Measurements from ENCODE around the gene DENND6B. TPM values are rescaled to one million over a fixed set of nuclear protein-coding genes. Genes with fewer than 3 reads are reported as not detected.
"Not testable (repeated sequence)": the region's sequence is repeated elsewhere in the genome, so short reads cannot be mapped to it uniquely, and the experiment has no call there.

DENND6B gene
- total RNA-seq, 6 donors from 2014 or later, result 9.5 to 24.1 (median 12.7) TPM

DNA sequence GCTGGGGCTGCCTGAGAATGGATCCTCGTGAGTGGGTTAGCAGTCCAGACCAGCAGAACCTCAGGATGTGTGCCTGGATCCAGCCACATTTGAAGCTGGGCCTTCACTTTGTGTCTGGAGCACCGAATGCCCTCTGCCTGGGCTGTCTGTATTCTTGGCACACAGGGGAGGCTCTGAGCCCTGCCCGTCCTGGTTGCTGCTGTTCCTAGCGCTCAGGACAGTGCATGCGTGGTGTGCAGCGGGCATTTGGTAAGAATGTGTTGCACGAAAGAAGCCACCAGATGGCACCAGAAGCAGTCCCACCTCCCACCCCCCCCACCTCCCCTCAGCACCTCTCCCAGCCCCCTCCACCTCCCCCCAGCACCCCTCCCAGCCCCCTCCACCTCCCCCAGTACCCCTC lies 52.5 kb downstream of the DENND6B start:
- H3K4me1 ChIP-seq, result peaks cover 27 to 52% (median 31%) of the 10 kb centered on the region in 4 donors
- peaks cover 18 to 48% (median 44%) of the 10 kb centered on the region in 4 donors for H3K36me3 ChIP-seq
- no peak overlapping the region for H3K27ac ChIP-seq
- DNase-seq, result no peak
- no peaks in the 10 kb centered on the region for H3K9me3 ChIP-seq
- no peak overlapping the region for H3K4me3 ChIP-seq
- peaks cover 0 to 10% (median 2%) of the 10 kb centered on the region in 4 donors for H3K27me3 ChIP-seq
- TF ChIP-seq, protein P1, sequence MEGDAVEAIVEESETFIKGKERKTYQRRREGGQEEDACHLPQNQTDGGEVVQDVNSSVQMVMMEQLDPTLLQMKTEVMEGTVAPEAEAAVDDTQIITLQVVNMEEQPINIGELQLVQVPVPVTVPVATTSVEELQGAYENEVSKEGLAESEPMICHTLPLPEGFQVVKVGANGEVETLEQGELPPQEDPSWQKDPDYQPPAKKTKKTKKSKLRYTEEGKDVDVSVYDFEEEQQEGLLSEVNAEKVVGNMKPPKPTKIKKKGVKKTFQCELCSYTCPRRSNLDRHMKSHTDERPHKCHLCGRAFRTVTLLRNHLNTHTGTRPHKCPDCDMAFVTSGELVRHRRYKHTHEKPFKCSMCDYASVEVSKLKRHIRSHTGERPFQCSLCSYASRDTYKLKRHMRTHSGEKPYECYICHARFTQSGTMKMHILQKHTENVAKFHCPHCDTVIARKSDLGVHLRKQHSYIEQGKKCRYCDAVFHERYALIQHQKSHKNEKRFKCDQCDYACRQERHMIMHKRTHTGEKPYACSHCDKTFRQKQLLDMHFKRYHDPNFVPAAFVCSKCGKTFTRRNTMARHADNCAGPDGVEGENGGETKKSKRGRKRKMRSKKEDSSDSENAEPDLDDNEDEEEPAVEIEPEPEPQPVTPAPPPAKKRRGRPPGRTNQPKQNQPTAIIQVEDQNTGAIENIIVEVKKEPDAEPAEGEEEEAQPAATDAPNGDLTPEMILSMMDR (IDR thresholded peaks at IDR 0.05), result peak in 3 of 6 experiments; percentile 16 to 21 (median 21)
- no peak for TF ChIP-seq POLR2AphosphoS5 (IDR thresholded peaks at IDR 0.05)
- 36 to 47% methylated on average over 5 to 7 of the region's 7 CpGs for WGBS, 2 donors
- no peak for ATAC-seq (ENCODE audit: low FRiP score in 2 of 2)

DNA sequence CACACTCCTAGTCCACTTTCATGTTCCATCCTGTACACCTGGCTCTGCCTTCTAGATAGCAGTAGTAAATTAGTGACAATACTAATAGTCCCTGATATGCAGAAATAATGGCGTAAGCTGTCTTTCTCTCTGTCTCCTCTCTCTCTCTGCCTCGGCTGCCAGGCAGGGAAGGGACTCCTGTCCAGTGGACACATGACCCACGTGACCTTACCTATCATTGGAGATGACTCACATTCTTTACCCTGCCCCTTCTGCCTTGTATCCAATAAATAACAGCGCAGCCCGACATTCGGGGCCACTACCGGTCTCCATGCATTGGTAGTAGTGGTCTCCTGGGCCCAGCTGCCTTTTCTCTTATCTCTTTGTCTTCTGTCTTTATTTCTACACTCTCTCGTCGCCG lies 53.0 kb downstream of the DENND6B start:
- H3K36me3 ChIP-seq, result peaks cover 16 to 43% (median 38%) of the 10 kb centered on the region in 4 donors
- H3K4me1 ChIP-seq, result peaks cover 32 to 57% (median 37%) of the 10 kb centered on the region in 4 donors
- not testable (repeated sequence) for H3K9me3 ChIP-seq; H3K27ac ChIP-seq; ATAC-seq (ENCODE audit: low FRiP score in 2 of 2); DNase-seq; H3K4me3 ChIP-seq
- 83 to 84% methylated on average over 10 of the region's 10 CpGs for WGBS, 2 donors
- peaks cover 0 to 10% (median 2%) of the 10 kb centered on the region in 4 donors for H3K27me3 ChIP-seq

DNA sequence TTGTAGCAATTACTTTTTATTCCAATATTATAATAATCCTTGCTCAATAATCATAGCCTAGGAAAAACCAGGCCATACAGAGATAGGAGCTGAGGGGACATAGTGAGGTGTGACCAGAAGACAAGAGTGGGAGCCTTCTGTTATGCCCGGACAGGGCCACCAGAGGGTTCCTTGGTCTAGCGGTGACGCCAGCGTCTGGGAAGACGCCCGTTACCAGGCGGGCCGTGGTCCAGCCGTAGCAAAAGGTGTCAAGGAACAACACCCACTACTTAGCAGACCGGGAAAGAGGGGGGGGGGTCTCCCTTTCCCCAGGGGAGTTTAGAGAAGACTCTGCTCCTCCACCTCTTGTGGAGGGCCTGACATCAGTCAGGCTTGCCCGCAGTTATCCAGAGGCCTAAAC lies 53.5 kb downstream of the DENND6B start:
- not testable (repeated sequence) for ATAC-seq (ENCODE audit: low FRiP score in 2 of 2); H3K4me3 ChIP-seq; DNase-seq; H3K9me3 ChIP-seq; H3K27ac ChIP-seq
- peaks cover 37 to 61% (median 41%) of the 10 kb centered on the region in 4 donors for H3K4me1 ChIP-seq
- 33 to 49% methylated on average over 1 to 8 of the region's 11 CpGs for WGBS, 2 donors
- peaks cover 0 to 10% (median 2%) of the 10 kb centered on the region in 4 donors for H3K27me3 ChIP-seq
- peaks cover 14 to 38% (median 34%) of the 10 kb centered on the region in 4 donors for H3K36me3 ChIP-seq

DNA sequence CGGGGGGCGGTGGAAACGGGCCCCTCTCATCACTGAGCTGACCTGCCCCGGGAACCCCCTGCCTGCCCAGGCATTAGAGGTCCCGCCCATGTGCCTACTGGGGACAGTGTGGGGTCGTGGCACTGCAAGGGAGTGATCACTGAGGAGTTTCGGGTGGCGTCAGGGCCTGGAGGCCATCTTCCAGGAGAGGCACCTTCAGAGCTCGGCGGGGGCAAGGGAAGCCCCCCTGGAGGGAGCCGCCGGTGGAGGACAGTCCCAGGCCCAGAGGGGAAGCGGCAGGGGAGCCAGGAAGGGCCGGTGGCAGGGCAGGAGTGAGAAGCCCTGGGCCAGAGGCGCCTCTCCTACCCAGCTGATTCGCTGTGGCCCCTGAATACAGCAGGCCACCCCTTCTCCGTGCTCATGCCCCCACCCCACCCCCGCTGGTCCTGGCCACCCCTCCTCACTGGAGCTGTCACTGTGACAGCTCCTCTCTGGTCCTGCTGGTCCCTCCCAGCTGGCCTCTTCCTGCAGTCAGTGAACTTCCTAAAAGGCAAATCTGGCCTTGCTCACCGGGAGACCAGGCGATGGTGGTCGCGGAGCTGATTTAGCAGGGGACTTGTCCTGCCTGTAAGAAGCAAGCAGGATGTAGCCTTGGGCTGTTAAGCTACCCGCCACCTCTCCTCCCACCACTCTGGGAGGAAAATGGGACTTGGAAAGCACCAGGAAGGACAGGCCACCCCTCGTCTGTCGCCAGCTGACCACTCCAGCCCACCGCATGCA lies 54.6 kb downstream of the DENND6B start:
- ATAC-seq (ENCODE audit: low FRiP score in 2 of 2) (no peak), DNase-seq (no peak)
- WGBS, 2 donors, result 46 to 48% methylated on average over 12 to 26 of the region's 26 CpGs
- Histone ChIP-seq H3K4me1 (peaks cover 47 to 73% (median 52%) of the 10 kb centered on the region in 4 donors), H3K27ac (peak overlapping the region in 2 of 4 donors; percentile 42 to 83), H3K4me3 (peak overlapping the region in 3 of 4 donors; percentile 46 to 65 (median 61)), H3K9me3 (no peaks in the 10 kb centered on the region), H3K27me3 (peaks cover 0 to 10% (median 2%) of the 10 kb centered on the region in 4 donors), H3K36me3 (peaks cover 9 to 27% (median 23%) of the 10 kb centered on the region in 4 donors)
- no peak for TF ChIP-seq POLR2A (IDR thresholded peaks at IDR 0.05)
- TF ChIP-seq, protein P1 (IDR thresholded peaks at IDR 0.05), result peak in 1 of 6 experiments; percentile 8

DNA sequence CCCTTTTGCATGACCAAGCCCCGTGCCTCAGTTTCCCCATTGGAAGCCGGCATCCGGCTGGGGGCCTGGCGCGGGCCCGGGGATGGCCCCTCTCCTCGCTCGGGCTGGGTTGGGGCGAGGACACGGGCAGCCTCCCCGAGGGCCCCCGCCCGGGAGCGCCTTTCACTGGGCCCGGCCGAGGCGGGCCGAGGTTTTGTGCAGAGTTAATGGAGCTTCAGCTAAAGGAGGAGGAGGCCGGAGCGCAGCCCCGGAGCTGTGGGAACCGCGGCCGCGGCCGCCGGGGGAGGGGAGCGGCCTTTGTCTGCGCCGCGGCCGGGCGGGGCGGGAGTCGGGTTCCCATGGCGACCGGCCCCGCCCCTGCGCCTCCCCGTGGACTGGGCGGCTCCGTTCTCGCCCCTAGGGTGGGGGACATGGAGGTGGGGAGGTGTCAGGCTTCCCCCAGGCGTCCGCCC lies 55.3 kb downstream of the DENND6B start:
- TF ChIP-seq POLR2AphosphoS5 (IDR thresholded peaks at IDR 0.05), result no peak
- no peak for TF ChIP-seq EP300 (IDR thresholded peaks at IDR 0.05)
- TF ChIP-seq, protein P1 (IDR thresholded peaks at IDR 0.05), result peak in 3 of 6 experiments; percentile 26 to 46 (median 42)
- TF ChIP-seq POLR2A (IDR thresholded peaks at IDR 0.05), result no peak
- ATAC-seq (ENCODE audit: low FRiP score in 2 of 2) (peak; percentile 4 to 56), DNase-seq (peak; percentile 57 to 95)
- 1 to 3% methylated on average over 16 to 33 of the region's 45 CpGs for WGBS, 2 donors
- Histone ChIP-seq H3K36me3 (peaks cover 6 to 20% (median 18%) of the 10 kb centered on the region in 4 donors), H3K4me1 (peaks cover 50 to 75% (median 55%) of the 10 kb centered on the region in 4 donors), H3K27me3 (peaks cover 0 to 10% (median 2%) of the 10 kb centered on the region in 4 donors), H3K27ac (peak overlapping the region in 3 of 4 donors; percentile 11 to 83 (median 42)), H3K4me3 (peak overlapping the region; percentile 0 to 65 (median 54)), H3K9me3 (no peaks in the 10 kb centered on the region)
